Stimulated activated CD8-positive, alpha-beta memory T cell treated with anti-CD3 and anti-CD28 coated beads, Interleukin-15, amount 100 ng/mL, for 1 hour (primary cell): ENCODE data around the gene MINAR2.

Source experiments
- DNase-seq: peaks from one replicate; pipeline ENCODE4 v3.0.0-alpha.2; 2020; ENCODE audit warnings: low read depth

Gene MINAR2

GRCh38 chr5:129771058-129771838, 23.4 kb downstream of the MINAR2 start:
- no peak for DNase-seq

GRCh38 chr5:129773376-129773775, 25.5 kb downstream of the MINAR2 start:
- no peak for DNase-seq

GRCh38 chr5:129781594-129781993, 33.7 kb downstream of the MINAR2 start:
- DNase-seq, result no peak

GRCh38 chr5:129803403-129803802, 55.5 kb downstream of the MINAR2 start:
- no peak for DNase-seq

GRCh38 chr5:129804705-129805104, 56.8 kb downstream of the MINAR2 start:
- DNase-seq, result no peak

GRCh38 chr5:129807162-129807814, 59.4 kb downstream of the MINAR2 start:
- DNase-seq, result no peak
